Astrocyte of the spinal cord (primary cell): ENCODE results near the gene NTN1.

Experiments
- DNase-seq: peaks from one replicate; pipeline ENCODE4 v3.0.0; 2011; ENCODE audit warnings: low read depth, low spot score
- H3K4me3 ChIP-seq: 2 replicates; pipeline ENCODE4 v1.5.1; 2011; ENCODE audit warnings: low read depth, mild to moderate bottlenecking, low read length, moderate library complexity
- CTCF ChIP-seq: IDR thresholded peaks from 2 replicates; pipeline ENCODE4 v1.5.1; 2012; ENCODE audit warnings: low read depth, mild to moderate bottlenecking, low read length, inconsistent platforms
- in situ Hi-C: cut with HindIII; loops from 2 replicates; pipeline ENCODE4 v1.10.0; 2017; ENCODE audit warnings: low sequenced_read_pairs

NTN1 gene

GRCh38 chr17:9239246-9239792, 218.0 kb downstream of the NTN1 start:
- no peak for DNase-seq
- H3K4me3 ChIP-seq = peak overlapping the region; percentile 25
- in situ Hi-C loops = no loop called here
- TF ChIP-seq CTCF = no peak

GRCh38 chr17:9239793-9240658, 218.7 kb downstream of the NTN1 start:
- H3K4me3 ChIP-seq = peak overlapping the region; percentile 25
- in situ Hi-C loops = no loop called here
- no peak for TF ChIP-seq CTCF
- peak; percentile 39 for DNase-seq

- in situ Hi-C loops = no loop called here
- peak; percentile 62 for DNase-seq
- H3K4me3 ChIP-seq = no peak overlapping the region
- no peak for TF ChIP-seq CTCF
These were observed 219.5 kb downstream of the NTN1 start for GRCh38 chr17:9240659-9241370.

GRCh38 chr17:9241371-9241712, 220.0 kb downstream of the NTN1 start:
- peak; percentile 31 for DNase-seq
- no peak for TF ChIP-seq CTCF
- in situ Hi-C loops = no loop called here
- no peak overlapping the region for H3K4me3 ChIP-seq

- no peak overlapping the region for H3K4me3 ChIP-seq
- TF ChIP-seq CTCF = no peak
- in situ Hi-C loops = no loop called here
- no peak for DNase-seq
These were observed 220.6 kb downstream of the NTN1 start for GRCh38 chr17:9241774-9242496.

- H3K4me3 ChIP-seq = no peak overlapping the region
- in situ Hi-C loops = no loop called here
- TF ChIP-seq CTCF = no peak
- DNase-seq = no peak
These were observed 221.2 kb downstream of the NTN1 start for GRCh38 chr17:9242497-9242881.
